MM.1S (cell line): ENCODE data around the gene TRMT1.

Experiments
- CTCF ChIP-seq: fragments of 300-600 bp; sonication (generic); IDR thresholded peaks from 2 replicates; pipeline ENCODE4 v1.5.1; 2016; ENCODE audit warnings: antibody characterized with exemption, low read length, mixed read lengths
- EZH2 ChIP-seq: fragments of 300-600 bp; sonication (generic); optimal IDR thresholded peaks from 2 replicates; pipeline ENCODE3; 2017; ENCODE audit warnings: low read depth, mild to moderate bottlenecking, antibody characterized with exemption, low read length, mixed read lengths
- EZH2phosphoT487 ChIP-seq: fragments of 300-600 bp; sonication (generic); IDR thresholded peaks from 2 replicates; pipeline ENCODE4 v1.6.1; 2018; ENCODE audit warnings: antibody characterized with exemption, low read length

- TF ChIP-seq EZH2phosphoT487 (no peak), CTCF (no peak), EZH2 (no peak)
Observed at GRCh38 chr19:13153569-13154240, 37.2 kb upstream of the TRMT1 start.
